GM18870 (cell line): ENCODE results near the gene ZFAND3.
"Not testable (repeated sequence)": the region's sequence is repeated elsewhere in the genome, so short reads cannot be mapped to it uniquely, and the experiment has no call there.

Experiments used
- ATAC-seq: cut with Tn5 transposase; IDR thresholded peaks from one replicate; pipeline ENCODE4 v1.9.1; 2021; ENCODE audit warnings: moderate library complexity; ENCODE audit not compliant: unreplicated experiment

Gene ZFAND3

GRCh38 chr6:37862992-37863391 is 43.5 kb downstream of the ZFAND3 start:
- no peak for ATAC-seq

DNA sequence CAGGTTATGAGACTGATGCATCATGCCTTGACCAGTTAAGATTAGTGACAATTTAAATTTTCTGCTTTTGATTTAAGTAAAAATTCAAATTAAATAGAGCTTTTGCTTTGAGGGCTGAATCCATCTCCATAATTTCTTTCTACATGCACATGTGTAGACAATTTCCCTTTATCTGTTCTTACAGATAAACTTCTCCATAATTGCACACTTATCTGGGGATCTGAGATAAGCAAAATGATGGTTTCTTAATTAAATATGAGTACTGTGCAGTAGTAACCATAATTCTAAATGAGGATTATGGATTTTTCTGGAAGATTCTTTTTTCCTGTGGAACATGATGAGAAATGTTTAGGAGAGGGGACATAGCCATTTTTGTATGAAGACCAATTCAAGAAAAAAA is 44.7 kb downstream of the ZFAND3 start:
- no peak for ATAC-seq

GRCh38 chr6:37865504-37865903 is 46.0 kb downstream of the ZFAND3 start:
- ATAC-seq, result no peak

GRCh38 chr6:37866590-37867507 is 47.3 kb downstream of the ZFAND3 start:
- no peak for ATAC-seq

- no peak for ATAC-seq
Observed at GRCh38 chr6:37867756-37868446, 48.4 kb downstream of the ZFAND3 start.

- no peak for ATAC-seq
Observed at GRCh38 chr6:37868447-37868825, 48.9 kb downstream of the ZFAND3 start.

DNA sequence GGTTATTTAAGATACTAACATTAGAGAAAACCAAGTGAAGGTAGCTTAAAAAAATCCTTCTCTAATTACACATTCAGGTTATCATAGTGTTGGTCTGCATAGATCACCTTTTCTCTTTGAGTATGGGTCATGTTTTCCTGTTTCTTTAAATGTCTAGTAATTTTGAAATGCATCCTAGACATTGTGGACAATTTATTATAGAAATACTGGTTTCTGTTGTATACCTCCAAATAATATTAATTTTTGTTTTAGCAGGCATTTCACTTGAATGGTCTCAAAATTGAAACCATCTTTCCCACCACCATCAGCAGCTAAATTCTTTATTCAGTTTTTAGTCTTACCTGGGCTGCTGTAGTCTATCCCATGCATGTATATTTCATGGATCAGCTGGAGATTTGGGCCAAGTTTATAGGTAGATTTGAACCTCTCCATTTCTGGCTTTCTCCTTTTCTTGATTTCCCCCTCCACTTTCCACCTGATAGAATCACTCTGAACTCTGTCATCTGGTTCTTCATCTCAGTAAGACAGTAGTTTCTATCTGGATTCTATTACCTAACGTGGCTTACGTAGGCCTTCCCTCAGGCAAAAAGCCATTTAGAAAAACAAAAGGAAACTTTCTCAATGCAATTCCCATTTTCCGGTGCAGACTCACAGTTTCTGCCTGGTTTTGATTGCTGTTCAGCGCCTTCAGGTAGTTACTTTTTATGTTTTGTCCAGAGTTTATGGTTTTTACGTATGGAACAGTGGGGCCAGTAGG is 52.3 kb downstream of the ZFAND3 start:
- ATAC-seq, result no peak

- no peak for ATAC-seq
Observed at GRCh38 chr6:37872373-37872745, 52.8 kb downstream of the ZFAND3 start.

DNA sequence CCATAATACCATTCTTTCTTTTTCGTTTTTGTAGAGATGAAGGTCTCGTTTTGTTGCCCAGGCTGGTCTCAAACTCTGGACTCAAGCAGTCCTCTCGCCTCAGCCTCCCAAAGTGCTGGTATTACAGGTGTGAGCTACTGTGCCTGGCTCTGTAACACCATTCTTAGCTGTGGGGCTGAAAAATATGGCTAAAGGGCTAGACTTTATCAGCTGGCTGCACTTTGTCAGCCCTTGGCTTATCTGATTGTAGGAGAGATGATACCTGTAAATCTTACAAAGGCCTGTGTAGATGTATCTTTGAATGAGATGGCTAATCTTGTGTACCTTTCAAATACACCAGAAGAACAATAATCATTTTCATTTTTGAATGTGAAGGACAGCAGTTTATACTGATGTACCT is 55.2 kb downstream of the ZFAND3 start:
- no peak for ATAC-seq

GRCh38 chr6:37875561-37876309 is 56.2 kb downstream of the ZFAND3 start:
- ATAC-seq, result no peak

- ATAC-seq, result no peak
Observed at GRCh38 chr6:37876843-37877242, 57.3 kb downstream of the ZFAND3 start.

DNA sequence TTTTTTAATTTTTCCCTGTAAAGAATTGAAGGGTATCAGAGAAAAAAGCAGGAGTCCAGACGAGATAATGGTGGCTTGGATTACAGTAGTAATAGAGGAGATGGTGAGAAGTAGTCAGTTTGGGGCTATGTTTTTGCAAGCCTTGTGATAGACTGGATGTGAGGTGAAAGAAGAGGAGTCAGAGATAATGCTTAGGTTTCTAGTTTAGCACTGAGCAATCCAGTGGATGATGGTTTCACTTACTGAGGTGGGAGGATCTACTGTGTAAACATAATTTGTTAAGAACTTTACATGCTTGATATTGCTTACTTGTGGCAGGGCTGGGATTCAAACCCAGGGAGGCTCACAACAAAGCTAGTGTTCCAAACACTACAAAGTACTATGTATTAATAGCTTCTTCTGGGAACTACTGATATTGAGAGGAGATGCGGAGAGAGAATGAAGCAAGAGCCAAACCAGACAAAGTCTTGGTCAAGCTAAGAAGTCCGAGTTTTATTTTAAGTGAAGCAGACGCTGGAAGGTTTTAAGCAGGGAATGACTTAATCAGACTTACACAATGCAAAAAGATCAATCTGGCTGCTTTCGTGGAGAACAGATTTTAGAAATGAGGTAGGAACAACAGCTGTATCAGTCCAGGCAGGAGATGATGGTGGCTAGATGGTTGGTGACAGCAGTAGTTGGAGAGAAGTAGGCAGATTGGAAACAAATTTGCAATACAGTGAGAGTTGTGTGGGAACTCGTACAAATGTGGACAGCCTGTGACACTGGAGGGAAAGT is 58.0 kb downstream of the ZFAND3 start:
- no peak for ATAC-seq

DNA sequence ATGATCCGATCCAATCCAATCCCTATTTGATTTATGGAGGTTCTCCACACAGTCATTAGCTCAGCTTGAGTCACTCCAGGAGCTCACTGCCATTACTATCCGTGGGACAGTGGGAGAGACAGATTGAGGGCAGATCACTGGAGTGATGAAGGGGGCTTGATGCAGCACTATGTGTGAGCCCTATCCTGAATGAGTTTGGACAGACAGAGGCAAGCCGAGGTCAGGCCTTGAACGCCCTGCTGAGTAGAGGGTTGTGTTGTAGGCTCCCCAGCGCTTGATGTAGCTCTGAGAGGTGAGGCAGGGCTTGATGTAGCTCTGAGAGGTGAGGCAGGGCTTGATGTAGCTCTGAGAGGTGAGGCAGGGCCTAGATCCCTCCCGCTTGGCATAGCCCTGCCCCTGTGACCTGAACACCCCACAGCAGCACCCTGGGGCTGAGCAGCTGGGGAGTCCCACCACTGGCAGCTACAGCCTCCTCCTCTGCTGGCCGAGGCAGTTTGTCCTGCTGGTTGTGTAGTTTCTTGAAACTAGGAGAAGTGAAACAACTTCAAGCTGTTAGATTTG is 58.7 kb downstream of the ZFAND3 start:
- no peak for ATAC-seq

- ATAC-seq, result not testable (repeated sequence)
Observed at GRCh38 chr6:37880602-37881001, 61.1 kb downstream of the ZFAND3 start.

DNA sequence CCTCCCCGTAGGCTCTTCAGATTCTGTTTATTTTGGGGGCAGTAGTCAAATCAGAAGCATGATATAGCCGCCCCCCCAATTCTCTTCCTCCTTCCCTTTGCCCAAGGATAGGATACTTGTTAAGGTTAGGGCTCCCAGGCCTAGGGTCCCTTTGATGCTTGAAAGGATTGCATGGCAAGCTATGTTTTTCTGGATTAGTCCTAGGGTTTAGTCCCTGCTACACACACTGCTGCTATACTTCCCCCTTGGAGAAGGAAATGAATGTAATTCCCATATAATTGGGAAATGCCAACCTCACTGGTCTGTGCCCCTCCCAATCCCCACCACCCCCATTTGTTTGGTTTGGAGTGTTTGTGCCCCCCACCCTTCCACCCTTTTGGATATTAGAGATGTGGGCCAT is 62.8 kb downstream of the ZFAND3 start:
- no peak for ATAC-seq

DNA sequence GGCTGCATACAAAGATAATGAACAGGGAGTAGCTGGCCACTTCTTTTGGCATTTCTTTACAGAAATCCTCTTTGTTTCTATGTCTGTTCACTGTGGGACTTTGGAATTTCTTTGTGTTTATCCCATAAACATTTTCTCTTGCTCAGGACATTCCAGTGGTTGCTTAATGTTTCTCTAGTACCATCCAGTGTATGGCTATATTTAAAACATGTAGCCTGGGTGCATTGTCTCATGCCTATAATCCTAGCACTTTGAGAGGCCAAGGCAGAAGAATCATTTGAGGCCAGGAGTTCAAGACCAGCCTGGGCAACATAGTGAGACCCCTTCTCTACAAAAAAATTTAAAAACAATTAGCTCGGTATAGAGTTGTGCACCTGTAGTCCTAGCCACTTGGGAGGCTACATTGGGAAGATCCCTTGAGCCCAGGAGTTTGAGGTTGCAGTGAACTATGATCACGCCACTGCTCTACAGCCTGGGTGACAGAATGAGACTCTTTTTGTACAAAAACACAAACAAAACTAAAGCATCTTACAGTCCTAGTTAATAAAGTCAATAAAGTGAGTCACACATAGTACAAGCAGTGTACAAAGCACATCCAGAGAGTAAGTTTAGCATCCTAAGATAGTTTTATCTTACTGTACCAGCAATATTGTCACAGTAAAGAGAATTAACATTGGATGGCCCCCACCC is 63.3 kb downstream of the ZFAND3 start:
- ATAC-seq, result no peak

DNA sequence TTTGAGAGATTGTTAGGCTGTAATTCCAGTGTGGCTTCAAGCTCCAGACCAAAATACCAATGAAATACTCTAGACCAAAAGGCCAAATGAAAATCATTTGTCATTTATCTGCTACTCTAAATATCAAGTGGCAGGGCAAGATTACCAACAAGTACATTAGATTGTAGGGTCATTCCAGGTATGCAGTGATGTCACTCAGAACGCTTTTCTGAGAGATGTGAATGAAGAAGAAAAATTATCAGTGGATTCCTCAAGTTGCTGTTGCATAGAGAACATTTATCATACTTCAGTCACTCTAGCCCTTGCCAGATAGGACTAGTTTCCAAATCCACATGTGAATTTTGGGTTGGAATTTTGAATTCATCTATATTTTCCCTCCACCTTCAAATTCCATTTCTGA is 65.0 kb downstream of the ZFAND3 start:
- no peak for ATAC-seq

DNA sequence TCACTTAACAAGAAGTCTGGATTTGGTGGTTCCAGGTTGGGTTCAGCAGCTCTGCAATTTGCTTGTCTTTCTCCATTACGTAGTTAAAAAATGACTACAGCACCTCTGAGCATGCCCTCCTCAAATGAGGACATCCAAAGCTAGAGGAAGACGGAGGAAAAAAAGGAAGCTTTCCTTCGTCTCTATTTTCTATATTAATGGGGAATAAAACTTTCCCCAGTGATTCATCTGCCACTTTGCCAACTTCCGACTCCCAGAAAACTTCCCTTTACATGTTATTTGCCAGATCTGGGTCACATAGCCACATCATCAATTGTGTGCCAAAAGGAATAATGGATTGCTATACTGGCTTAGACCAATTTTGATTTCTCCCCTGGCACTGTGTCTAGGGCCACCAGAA is 69.5 kb downstream of the ZFAND3 start:
- no peak for ATAC-seq

DNA sequence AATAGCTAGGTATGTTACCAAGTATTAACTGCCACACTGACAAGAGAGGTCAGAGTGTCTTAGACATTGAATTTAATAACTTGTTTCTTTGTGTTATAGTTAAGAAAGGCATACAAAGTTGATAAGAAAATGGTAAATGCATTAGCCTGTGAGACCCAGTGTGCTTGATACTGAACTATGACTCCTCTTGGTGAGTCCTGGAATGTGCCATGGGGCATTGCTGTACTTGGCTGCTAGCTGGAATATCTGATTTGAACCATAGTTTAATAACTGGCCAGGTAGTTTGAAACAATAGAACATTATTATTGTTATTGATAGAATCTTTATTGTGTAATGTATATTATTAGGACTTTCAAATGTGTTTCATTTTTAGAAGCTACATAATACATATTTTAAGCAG is 70.0 kb downstream of the ZFAND3 start:
- ATAC-seq, result no peak
